Hematopoietic multipotent progenitor cell (in vitro differentiated cells): ENCODE results near the gene PACSIN1. TPM values are rescaled to one million over a fixed set of nuclear protein-coding genes. Genes with fewer than 3 reads are reported as not detected.

ENCODE experiments used
- DNase-seq, 3 donors: peaks; one replicate each; pipeline ENCODE4 v3.0.0-alpha.2; 2011 to 2015; ENCODE audit warnings: low read depth in 2 of 3, low spot score in 2 of 3
- total RNA-seq: library from RNA; depleted of rRNA; stranded (reverse); fragments of >200 nt; gene quantifications from one replicate; pipeline ENCODE4 v1.2.3, GENCODE V29; 2012

PACSIN1 gene
- total RNA-seq, 1 donor, result 1.6 TPM

GRCh38 chr6:34513646-34514045 is 47.8 kb downstream of the PACSIN1 start:
- no peak for DNase-seq

- DNase-seq, result no peak
Observed at GRCh38 chr6:34514112-34514511, 48.2 kb downstream of the PACSIN1 start.

GRCh38 chr6:34514593-34515472 is 49.0 kb downstream of the PACSIN1 start:
- DNase-seq, result peak in 2 of 3 donors; percentile 19 to 33

GRCh38 chr6:34515473-34516387 is 49.9 kb downstream of the PACSIN1 start:
- DNase-seq, result no peak

GRCh38 chr6:34516391-34517324 is 50.8 kb downstream of the PACSIN1 start:
- DNase-seq, result no peak

GRCh38 chr6:34517461-34517881 is 51.6 kb downstream of the PACSIN1 start:
- DNase-seq, result no peak

- DNase-seq, result no peak
Observed at GRCh38 chr6:34517966-34518365, 52.1 kb downstream of the PACSIN1 start.

GRCh38 chr6:34518669-34519365 is 52.9 kb downstream of the PACSIN1 start:
- DNase-seq, result no peak

GRCh38 chr6:34519971-34520644 is 54.2 kb downstream of the PACSIN1 start:
- no peak for DNase-seq

GRCh38 chr6:34520645-34521462 is 55.0 kb downstream of the PACSIN1 start:
- DNase-seq, result no peak

GRCh38 chr6:34521463-34522285 is 55.8 kb downstream of the PACSIN1 start:
- peak in 2 of 3 donors; percentile 34 to 70 for DNase-seq

- DNase-seq, result no peak
Observed at GRCh38 chr6:34522761-34523160, 56.9 kb downstream of the PACSIN1 start.

- no peak for DNase-seq
Observed at GRCh38 chr6:34523441-34524206, 57.7 kb downstream of the PACSIN1 start.

- DNase-seq, result no peak
Observed at GRCh38 chr6:34524499-34524898, 58.6 kb downstream of the PACSIN1 start.

- no peak for DNase-seq
Observed at GRCh38 chr6:34524971-34525370, 59.1 kb downstream of the PACSIN1 start.

- DNase-seq, result no peak
Observed at GRCh38 chr6:34525431-34526175, 59.7 kb downstream of the PACSIN1 start.
